K562 (cell line): Measurements from ENCODE around the gene DHRS13. TPM values are rescaled to one million over a fixed set of nuclear protein-coding genes. Genes with fewer than 3 reads are reported as not detected.

Experiments used
- GABPB2 ChIP-seq: fragments of 250-450 bp; sonication (Bioruptor Pico); conservative IDR thresholded peaks from 2 replicates; pipeline ENCODE4 v1.5.1; 2021; ENCODE audit warnings: mild to moderate bottlenecking
- HNRNPUL1 ChIP-seq: fragments of 200-400 bp; formaldehyde crosslinking; IDR thresholded peaks from 2 replicates; pipeline ENCODE4 v1.6.1; 2017; ENCODE audit warnings: low read length
- NRF1 ChIP-seq, 2 experiments: fragments of 450-650 bp; IDR thresholded peaks in 1 of 2; conservative IDR thresholded peaks in 1 of 2; 2 replicates each; pipeline ENCODE4 v1.6.1; 2014; ENCODE audit warnings: mild to moderate bottlenecking in 2 of 2
- PCBP2 ChIP-seq: fragments of 200-400 bp; formaldehyde crosslinking; IDR thresholded peaks from 2 replicates; pipeline ENCODE4 v1.6.1; 2018; ENCODE audit warnings: low read length, low read depth, mild to moderate bottlenecking, moderate library complexity; ENCODE audit not compliant: poor library complexity, severe bottlenecking
- RBM15 ChIP-seq: fragments of 200-400 bp; formaldehyde crosslinking; IDR thresholded peaks from 2 replicates; pipeline ENCODE4 v1.6.1; 2018; ENCODE audit warnings: mild to moderate bottlenecking, low read length, moderate library complexity; ENCODE audit not compliant: insufficient read depth
- U2AF1 ChIP-seq: fragments of 200-400 bp; formaldehyde crosslinking; optimal IDR thresholded peaks from 2 replicates; pipeline ENCODE3; 2017; ENCODE audit warnings: mild to moderate bottlenecking, low read depth, low read length, moderate library complexity
- ZNF140 ChIP-seq: fragments of 250-450 bp; sonication (Bioruptor Pico); IDR thresholded peaks from 2 replicates; pipeline ENCODE4 v1.8.0; 2021; ENCODE audit warnings: moderate library complexity, mild to moderate bottlenecking, inconsistent platforms
- ZNF644 ChIP-seq: fragments of 200-800 bp; sonication (Bioruptor generic); IDR thresholded peaks from 2 replicates; pipeline ENCODE4 v1.6.1; 2016; ENCODE audit warnings: low read depth, missing genetic modification characterization, missing compliant biosample characterization
- polyA plus RNA-seq, 8 experiments: library from polyadenylated mRNA; depleted of rRNA in 4 of 8; stranded (reverse) in 5 of 8; unstranded in 3 of 8; fragments of >200 nt; fragmentation: Nextera tagmentation in 2 of 8; fragmentation: Illumina TruSeq in 1 of 8; extraction: Ambion mirVana in 2 of 8; extraction: Trizol in 1 of 8; gene quantifications; 2 replicates each; pipeline versions ENCODE4 v1.2.1 to v1.2.3, GENCODE V29; 2011 to 2014; ENCODE audit warnings: inconsistent platforms in 1 of 8, missing spikeins in 1 of 8
- total RNA-seq, 7 experiments: library from RNA; depleted of rRNA in 6 of 7; stranded (reverse); fragments of >200 nt in 6 of 7; fragmentation: Illumina TruSeq in 2 of 7; extraction: Trizol in 2 of 7; gene quantifications; 2 replicates each; pipeline versions ENCODE4 v1.2.1 to v1.2.3, GENCODE V29; 2011 to 2021; ENCODE audit warnings: low replicate concordance in 1 of 7
- TF ChIP-seq, protein P1 (sequence below): fragments of 250-450 bp; sonication (Bioruptor Pico); IDR thresholded peaks from 2 replicates; pipeline ENCODE4 v1.5.0; 2021
- TF ChIP-seq, protein P2 (sequence below), 2 experiments: fragments of 450-650 bp; formaldehyde crosslinking in 1 of 2; IDR thresholded peaks; 2 replicates each; pipeline versions ENCODE4 v1.4.0 to v1.6.1; 2014 to 2020; ENCODE audit warnings: mild to moderate bottlenecking in 2 of 2, borderline replicate concordance in 1 of 2, low read depth in 1 of 2
- TF ChIP-seq, protein P3 (sequence below): fragments of 450-650 bp; IDR thresholded peaks from 2 replicates; pipeline ENCODE4 v1.6.1; 2016

Gene DHRS13
- total and polyA plus RNA-seq, 9 of the 15 experiments (the other 6 are each of a cell fraction or from before 2014, with no cell fraction given) = 0.32 to 52.3 (median 34.3) TPM; not detected in 1

DNA sequence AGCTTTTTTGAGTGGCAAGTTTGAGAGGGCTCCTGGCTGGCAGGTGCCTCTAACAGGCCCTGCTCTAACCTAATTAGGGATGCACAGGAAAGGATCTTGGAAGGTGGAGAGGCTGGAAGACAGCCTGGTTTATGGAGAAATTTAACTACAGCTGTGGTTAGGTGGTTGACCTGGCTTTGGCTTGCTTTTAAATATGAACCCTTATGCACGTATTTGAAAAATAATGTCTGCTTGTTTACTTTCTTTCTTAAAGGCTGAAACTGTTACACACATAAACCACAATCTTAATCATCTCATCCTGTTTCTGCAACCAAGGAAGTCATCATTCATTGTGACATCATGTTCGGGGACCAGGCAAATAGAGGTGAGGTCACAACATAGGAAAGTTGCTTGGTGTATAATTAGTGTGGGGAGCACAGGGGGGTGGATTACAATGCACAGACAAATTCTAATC is 23.1 kb upstream of the DHRS13 start (continued):
- TF ChIP-seq, protein P1, sequence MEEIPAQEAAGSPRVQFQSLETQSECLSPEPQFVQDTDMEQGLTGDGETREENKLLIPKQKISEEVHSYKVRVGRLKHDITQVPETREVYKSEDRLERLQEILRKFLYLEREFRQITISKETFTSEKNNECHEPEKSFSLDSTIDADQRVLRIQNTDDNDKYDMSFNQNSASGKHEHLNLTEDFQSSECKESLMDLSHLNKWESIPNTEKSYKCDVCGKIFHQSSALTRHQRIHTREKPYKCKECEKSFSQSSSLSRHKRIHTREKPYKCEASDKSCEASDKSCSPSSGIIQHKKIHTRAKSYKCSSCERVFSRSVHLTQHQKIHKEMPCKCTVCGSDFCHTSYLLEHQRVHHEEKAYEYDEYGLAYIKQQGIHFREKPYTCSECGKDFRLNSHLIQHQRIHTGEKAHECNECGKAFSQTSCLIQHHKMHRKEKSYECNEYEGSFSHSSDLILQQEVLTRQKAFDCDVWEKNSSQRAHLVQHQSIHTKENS (CRISPR knock-in tag) = no peak
- TF ChIP-seq GABPB2 (CRISPR knock-in tag) (no peak), NRF1 (conservative IDR thresholded peaks at IDR 0.05 in 1 of 2, IDR thresholded peaks at IDR 0.05 in 1 of 2) (no peak), U2AF1 (no peak), RBM15 (no peak), ZNF644 (no peak), HNRNPUL1 (no peak), ZNF140 (no peak), PCBP2 (no peak)
- TF ChIP-seq, protein P2, sequence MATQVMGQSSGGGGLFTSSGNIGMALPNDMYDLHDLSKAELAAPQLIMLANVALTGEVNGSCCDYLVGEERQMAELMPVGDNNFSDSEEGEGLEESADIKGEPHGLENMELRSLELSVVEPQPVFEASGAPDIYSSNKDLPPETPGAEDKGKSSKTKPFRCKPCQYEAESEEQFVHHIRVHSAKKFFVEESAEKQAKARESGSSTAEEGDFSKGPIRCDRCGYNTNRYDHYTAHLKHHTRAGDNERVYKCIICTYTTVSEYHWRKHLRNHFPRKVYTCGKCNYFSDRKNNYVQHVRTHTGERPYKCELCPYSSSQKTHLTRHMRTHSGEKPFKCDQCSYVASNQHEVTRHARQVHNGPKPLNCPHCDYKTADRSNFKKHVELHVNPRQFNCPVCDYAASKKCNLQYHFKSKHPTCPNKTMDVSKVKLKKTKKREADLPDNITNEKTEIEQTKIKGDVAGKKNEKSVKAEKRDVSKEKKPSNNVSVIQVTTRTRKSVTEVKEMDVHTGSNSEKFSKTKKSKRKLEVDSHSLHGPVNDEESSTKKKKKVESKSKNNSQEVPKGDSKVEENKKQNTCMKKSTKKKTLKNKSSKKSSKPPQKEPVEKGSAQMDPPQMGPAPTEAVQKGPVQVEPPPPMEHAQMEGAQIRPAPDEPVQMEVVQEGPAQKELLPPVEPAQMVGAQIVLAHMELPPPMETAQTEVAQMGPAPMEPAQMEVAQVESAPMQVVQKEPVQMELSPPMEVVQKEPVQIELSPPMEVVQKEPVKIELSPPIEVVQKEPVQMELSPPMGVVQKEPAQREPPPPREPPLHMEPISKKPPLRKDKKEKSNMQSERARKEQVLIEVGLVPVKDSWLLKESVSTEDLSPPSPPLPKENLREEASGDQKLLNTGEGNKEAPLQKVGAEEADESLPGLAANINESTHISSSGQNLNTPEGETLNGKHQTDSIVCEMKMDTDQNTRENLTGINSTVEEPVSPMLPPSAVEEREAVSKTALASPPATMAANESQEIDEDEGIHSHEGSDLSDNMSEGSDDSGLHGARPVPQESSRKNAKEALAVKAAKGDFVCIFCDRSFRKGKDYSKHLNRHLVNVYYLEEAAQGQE (IDR thresholded peaks at IDR 0.05; ENCODE audit: borderline replicate concordance) = no peak
- TF ChIP-seq, protein P2 (CRISPR knock-in tag; IDR thresholded peaks at IDR 0.05; ENCODE audit: low read depth) = no peak
- TF ChIP-seq, protein P3, sequence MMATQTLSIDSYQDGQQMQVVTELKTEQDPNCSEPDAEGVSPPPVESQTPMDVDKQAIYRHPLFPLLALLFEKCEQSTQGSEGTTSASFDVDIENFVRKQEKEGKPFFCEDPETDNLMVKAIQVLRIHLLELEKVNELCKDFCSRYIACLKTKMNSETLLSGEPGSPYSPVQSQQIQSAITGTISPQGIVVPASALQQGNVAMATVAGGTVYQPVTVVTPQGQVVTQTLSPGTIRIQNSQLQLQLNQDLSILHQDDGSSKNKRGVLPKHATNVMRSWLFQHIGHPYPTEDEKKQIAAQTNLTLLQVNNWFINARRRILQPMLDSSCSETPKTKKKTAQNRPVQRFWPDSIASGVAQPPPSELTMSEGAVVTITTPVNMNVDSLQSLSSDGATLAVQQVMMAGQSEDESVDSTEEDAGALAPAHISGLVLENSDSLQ = peak; percentile 80
- TF ChIP-seq, all 486 proteins: peak for 45
